A673 (cell line): ENCODE results near the gene TOR1B. TPM values are rescaled to one million over a fixed set of nuclear protein-coding genes. Genes with fewer than 3 reads are reported as not detected.

Experiments used
- BruUV-seq: library from RNA; stranded (reverse); fragments of 400-500 nt; replicated peaks from 2 replicates; lab custom pipeline; 2021; lab: Mats Ljungman, UMichigan
- CTCF ChIA-PET: fragments of 300-600 bp; sonication (Branson Sonifier 250); formaldehyde crosslinking; loops from one replicate; lab custom pipeline; 2022; ENCODE audit warnings: antibody characterized with exemption; lab: Charles Lee
- POLR2A ChIA-PET: fragments of 300-600 bp; sonication (Branson Sonifier 250); formaldehyde crosslinking; loops from one replicate; lab custom pipeline; 2022; ENCODE audit warnings: antibody characterized with exemption; ENCODE audit not compliant: low non-redundant PET; lab: Charles Lee
- DNase-seq: peaks from one replicate; pipeline ENCODE4 v3.0.0-alpha.2; 2015; ENCODE audit warnings: low spot score
- H3K27ac ChIP-seq: fragments of 200-600 bp; sonication (generic); 2 replicates; pipeline ENCODE4 v1.5.1; 2016; ENCODE audit warnings: mixed run types, low read depth, mild to moderate bottlenecking, mixed read lengths, antibody characterized with exemption, low read length; ENCODE audit not compliant: poor library complexity, severe bottlenecking
- H3K27me3 ChIP-seq: fragments of 200-600 bp; sonication (generic); replicated peaks from 2 replicates; pipeline ENCODE4 v1.6.1; 2017; ENCODE audit warnings: mixed run types, low read depth, mild to moderate bottlenecking, mixed read lengths, antibody characterized with exemption, low read length; ENCODE audit not compliant: insufficient read depth, poor library complexity
- H3K36me3 ChIP-seq: fragments of 200-600 bp; sonication (generic); 2 replicates; pipeline ENCODE4 v1.6.1; 2016; ENCODE audit warnings: mixed run types, mild to moderate bottlenecking, mixed read lengths, antibody characterized with exemption, low read length; ENCODE audit not compliant: insufficient read depth, poor library complexity, severe bottlenecking
- H3K4me1 ChIP-seq: fragments of 200-600 bp; sonication (generic); 2 replicates; pipeline ENCODE4 v1.6.1; 2017; ENCODE audit warnings: mixed run types, mild to moderate bottlenecking, mixed read lengths, antibody characterized with exemption, low read length; ENCODE audit not compliant: insufficient read depth, poor library complexity, severe bottlenecking
- H3K4me3 ChIP-seq: fragments of 200-600 bp; sonication (generic); 2 replicates; pipeline ENCODE4 v1.5.1; 2016; ENCODE audit warnings: low read depth, mixed run types, mild to moderate bottlenecking, mixed read lengths, low read length; ENCODE audit not compliant: poor library complexity, severe bottlenecking
- H3K9me3 ChIP-seq: fragments of 200-600 bp; sonication (generic); 2 replicates; pipeline ENCODE4 v1.6.1; 2016; ENCODE audit warnings: mixed run types, low read depth, mild to moderate bottlenecking, mixed read lengths, antibody characterized with exemption, low read length; ENCODE audit not compliant: poor library complexity, severe bottlenecking
- EZH2 ChIP-seq: fragments of 200-600 bp; sonication (generic); IDR thresholded peaks from 2 replicates; pipeline ENCODE4 v1.6.1; 2017; ENCODE audit warnings: borderline replicate concordance, low read depth, mild to moderate bottlenecking, mixed read lengths, antibody characterized with exemption, low read length; ENCODE audit not compliant: poor library complexity, severe bottlenecking
- intact Hi-C: fragments of 100-400 bp; cut with micrococcal nuclease; formaldehyde crosslinking; loops from one replicate; pipeline ENCODE4 v1.10.0; 2022; ENCODE audit not compliant: unreplicated experiment
- total RNA-seq: library from RNA; stranded (reverse); gene quantifications from 2 replicates; pipeline ENCODE4 v1.2.3, GENCODE V29; 2021
- TF ChIP-seq, protein P1 (sequence below): fragments of 300-800, 200-600 bp; sonication (generic); conservative IDR thresholded peaks from 2 replicates; pipeline ENCODE4 v1.5.1; 2017; ENCODE audit warnings: low read depth, mild to moderate bottlenecking, antibody characterized with exemption, low read length, moderate library complexity, mixed read lengths

TOR1B gene
- total RNA-seq, 1 experiment from 2014 or later = 47.6 TPM

DNA sequence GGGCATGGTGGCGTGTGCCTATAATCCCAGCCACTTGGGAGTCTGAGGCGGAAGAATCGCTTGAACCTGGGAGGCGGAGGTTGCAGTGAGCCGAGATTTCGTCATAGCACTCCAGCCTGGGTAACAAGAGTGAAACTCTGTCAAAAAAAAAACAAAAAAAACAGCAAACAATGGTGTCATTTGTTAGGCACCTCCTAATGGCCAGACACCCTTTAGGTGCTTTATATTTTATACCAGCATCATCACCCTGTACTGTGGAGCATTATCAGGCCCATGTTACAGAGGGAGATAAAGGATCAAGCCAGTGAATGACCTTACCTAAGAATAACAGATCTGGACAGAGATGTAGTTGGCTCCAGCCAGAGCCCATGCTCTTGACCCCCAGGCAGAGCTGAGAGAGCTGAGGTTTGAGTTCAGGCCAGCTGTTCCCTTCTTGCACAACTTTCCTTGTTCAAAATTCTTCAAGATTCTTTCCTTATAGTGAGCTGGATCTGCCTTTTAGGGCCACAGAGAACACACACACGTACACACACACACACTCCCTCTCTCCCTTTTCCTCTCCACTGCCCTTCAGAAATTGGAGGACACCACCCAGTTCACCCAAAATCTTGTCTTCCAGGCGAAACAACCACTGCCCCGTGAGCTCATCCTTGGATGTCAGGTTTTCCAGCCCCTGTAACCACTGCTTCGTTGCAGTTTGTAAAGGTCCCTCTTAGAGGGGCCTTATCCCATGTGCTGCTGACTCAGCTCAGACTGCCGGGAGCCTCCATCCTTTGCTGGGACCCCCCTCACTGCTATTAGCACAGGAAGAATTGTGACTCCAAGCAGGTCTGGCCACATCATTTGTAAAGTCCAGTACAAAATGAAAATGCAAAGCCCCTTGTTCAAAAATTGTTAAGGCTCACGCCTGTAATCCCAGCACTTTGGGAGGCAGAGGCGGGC lies 39.7 kb upstream of the TOR1B start:
- TF ChIP-seq, protein P1, sequence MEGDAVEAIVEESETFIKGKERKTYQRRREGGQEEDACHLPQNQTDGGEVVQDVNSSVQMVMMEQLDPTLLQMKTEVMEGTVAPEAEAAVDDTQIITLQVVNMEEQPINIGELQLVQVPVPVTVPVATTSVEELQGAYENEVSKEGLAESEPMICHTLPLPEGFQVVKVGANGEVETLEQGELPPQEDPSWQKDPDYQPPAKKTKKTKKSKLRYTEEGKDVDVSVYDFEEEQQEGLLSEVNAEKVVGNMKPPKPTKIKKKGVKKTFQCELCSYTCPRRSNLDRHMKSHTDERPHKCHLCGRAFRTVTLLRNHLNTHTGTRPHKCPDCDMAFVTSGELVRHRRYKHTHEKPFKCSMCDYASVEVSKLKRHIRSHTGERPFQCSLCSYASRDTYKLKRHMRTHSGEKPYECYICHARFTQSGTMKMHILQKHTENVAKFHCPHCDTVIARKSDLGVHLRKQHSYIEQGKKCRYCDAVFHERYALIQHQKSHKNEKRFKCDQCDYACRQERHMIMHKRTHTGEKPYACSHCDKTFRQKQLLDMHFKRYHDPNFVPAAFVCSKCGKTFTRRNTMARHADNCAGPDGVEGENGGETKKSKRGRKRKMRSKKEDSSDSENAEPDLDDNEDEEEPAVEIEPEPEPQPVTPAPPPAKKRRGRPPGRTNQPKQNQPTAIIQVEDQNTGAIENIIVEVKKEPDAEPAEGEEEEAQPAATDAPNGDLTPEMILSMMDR = no peak
- no peak for TF ChIP-seq EZH2
- ChIA-PET CTCF (interaction anchor here (1.6 kb wide), 1 partner anchor 26 kb away, joined by 3 read pairs; no protein-coding TSS in a partner anchor), POLR2A (interaction anchor here (0.7 kb wide), 1 partner anchor 927 kb away, joined by 3 read pairs; no protein-coding TSS in a partner anchor)
- Histone ChIP-seq H3K4me3 (no peak overlapping the region), H3K9me3 (no peaks in the 10 kb centered on the region), H3K4me1 (no peaks in the 10 kb centered on the region), H3K36me3 (no peaks in the 10 kb centered on the region), H3K27me3 (no peaks in the 10 kb centered on the region), H3K27ac (no peak overlapping the region)
- no TSS peak for BruUV-seq
- DNase-seq = no peak
- intact Hi-C loops = no loop called here

DNA sequence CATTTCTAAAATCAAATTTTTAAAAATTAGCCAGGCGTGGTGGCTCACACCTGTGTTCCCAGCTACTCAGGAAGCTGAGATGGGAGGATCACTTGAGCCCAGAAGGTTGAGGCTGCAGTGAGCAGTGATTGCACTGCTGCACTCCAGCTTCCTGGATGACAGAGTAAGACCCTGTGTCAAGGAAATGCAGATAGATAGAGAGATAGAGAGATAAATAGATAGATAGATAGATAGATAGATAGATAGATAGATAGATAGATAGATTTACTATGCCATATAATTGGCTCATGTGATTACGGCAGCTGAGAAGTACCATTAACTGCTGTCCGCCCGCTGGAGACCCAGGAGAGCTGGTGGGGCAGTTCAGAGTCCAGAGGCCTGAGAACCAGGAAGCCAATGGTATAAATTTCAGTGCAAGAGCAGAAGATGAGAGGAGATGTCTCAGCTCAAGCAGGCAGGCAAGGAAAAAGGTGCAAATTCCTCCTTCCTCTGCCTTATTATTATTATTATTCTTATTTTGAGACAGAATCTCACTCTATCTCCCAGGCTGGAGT lies 37.1 kb upstream of the TOR1B start:
- Histone ChIP-seq H3K27me3 (no peaks in the 10 kb centered on the region), H3K27ac (no peak overlapping the region), H3K9me3 (no peaks in the 10 kb centered on the region), H3K4me1 (no peaks in the 10 kb centered on the region), H3K36me3 (no peaks in the 10 kb centered on the region), H3K4me3 (no peak overlapping the region)
- ChIA-PET CTCF (no interaction called here), POLR2A (no interaction called here)
- no peak for TF ChIP-seq EZH2
- TF ChIP-seq, protein P1 = no peak
- BruUV-seq = no TSS peak
- intact Hi-C loops = no loop called here
- no peak for DNase-seq

DNA sequence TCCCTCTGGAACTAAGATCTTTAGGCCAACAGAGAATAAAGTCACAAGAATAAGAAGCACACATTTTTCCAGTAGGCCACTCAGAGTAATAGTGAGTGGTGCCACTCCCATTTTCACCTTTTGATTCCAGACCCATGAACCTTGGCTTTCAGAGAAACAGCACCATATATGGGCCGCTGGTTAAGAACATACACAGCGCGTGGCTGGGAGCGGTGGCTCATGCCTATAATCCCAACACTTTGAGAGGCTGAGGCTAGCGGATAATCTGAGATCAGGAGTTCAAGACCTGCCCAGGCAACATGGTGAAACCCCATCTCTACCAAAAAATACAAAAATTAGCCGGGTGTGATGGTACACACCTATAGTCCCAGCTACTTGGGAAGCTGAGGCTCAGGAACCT lies 34.5 kb upstream of the TOR1B start:
- ChIA-PET POLR2A (no interaction called here), CTCF (no interaction called here)
- no peak overlapping the region for H3K4me3 ChIP-seq

More for the DNA sequence above, 34.5 kb upstream of the TOR1B start:
- Histone ChIP-seq H3K9me3 (no peaks in the 10 kb centered on the region), H3K27ac (no peak overlapping the region), H3K4me1 (no peaks in the 10 kb centered on the region), H3K27me3 (no peaks in the 10 kb centered on the region), H3K36me3 (no peaks in the 10 kb centered on the region)
- no peak for TF ChIP-seq EZH2
- TF ChIP-seq, protein P1 = no peak
- intact Hi-C loops = no loop called here
- DNase-seq = no peak
- no TSS peak for BruUV-seq
